ENCODE measurements around the gene BNC2.
A peak's percentile ranks its signal among the peaks of the same experiment; 100 is the strongest.

BNC2 gene

GRCh38 chr9:16413509-16414016, 456.9 kb downstream of the BNC2 start:
- DNase-seq (ENCODE audit: low spot score), result peak; percentile 23

GRCh38 chr9:16412740-16413139, 457.7 kb downstream of the BNC2 start:
- no peak for DNase-seq (ENCODE audit: low spot score)

DNA sequence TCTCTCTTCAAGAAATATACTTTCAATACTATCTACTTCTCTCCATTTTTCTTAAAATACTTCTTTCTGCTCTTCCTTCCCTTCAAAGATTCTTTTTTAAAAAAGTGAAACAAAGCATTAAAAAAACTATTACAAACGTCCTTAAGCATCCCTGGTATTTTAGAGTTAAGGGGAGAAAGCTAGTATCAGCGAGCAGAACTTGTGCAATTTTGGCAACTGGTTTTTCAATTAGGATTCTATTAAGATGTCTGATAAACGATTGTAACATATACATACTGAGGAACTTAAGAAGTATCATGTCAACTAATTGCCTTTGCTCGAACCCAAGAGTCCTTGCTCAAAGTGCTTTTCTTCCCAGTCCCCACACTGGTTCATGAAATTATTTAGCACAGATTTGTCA, 459.2 kb downstream of the BNC2 start:
- no peak for DNase-seq (ENCODE audit: low spot score)

DNA sequence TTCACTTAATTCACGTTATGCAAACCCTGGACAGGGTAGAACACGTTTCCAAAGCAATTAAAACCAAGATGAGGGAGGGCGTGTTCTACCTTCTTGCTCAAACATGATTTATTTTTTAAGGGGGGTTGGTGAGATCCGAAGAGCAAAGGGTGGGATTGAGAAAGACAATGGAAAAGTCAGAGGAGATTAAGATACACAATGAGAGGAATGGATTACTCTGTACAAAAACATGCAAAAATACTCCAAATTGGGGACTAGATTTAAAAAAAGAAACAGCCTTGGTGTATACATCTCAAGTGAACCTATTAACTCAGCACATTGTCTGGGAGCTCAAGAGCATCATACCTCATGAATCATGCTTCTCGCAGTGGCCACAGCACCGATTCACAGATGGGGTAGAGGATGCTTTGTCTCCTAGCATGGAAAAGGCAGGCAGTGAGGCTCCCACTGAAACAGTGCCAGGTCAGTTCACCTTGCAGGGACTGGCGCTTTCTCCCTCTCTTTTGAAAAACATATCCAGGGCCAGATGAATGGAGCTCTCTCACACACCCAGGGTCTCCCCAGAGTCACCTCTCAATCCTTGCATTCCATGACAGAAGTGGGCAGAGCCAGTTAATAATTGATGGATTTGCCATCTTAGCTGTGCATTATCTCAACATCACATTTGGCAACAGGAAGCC, 459.7 kb downstream of the BNC2 start:
- no peak for DNase-seq (ENCODE audit: low spot score)

- DNase-seq (ENCODE audit: low spot score), result no peak
Observed at GRCh38 chr9:16407617-16408016, 462.9 kb downstream of the BNC2 start.

DNA sequence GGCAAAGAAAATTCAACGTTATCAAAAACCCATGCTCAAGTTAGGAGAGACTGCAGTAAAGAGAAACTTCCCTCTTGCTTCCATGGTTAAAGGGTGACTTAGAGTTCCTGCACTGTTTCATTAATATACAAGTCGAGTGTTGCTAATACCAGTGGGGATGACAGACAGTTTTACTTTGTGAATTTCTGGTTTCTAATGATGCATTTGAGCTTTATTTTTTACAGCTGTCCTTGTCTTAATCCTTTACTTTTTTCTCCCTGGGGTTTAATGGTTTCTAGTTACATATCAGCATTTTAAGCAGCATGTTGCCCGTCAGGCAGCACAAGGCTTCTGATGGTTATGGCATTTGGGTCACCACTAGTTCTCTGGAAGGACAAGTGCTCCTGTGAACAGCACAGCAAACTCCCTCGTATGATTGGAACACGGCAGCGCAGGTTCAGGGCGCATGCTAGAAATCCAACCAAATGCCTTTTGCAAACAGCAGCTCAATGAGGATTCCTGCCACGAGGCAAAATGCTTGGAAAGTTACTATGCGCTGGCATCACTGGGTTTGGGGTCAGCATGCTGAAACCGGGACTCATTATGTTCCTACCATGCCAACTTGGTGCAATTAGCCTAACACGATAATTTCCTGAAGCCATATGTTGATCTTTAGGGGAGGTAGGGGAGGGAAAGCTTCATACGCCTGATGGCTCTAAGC, 463.8 kb downstream of the BNC2 start:
- DNase-seq (ENCODE audit: low spot score), result no peak

- DNase-seq (ENCODE audit: low spot score), result no peak
Observed at GRCh38 chr9:16405421-16405820, 465.0 kb downstream of the BNC2 start.

DNA sequence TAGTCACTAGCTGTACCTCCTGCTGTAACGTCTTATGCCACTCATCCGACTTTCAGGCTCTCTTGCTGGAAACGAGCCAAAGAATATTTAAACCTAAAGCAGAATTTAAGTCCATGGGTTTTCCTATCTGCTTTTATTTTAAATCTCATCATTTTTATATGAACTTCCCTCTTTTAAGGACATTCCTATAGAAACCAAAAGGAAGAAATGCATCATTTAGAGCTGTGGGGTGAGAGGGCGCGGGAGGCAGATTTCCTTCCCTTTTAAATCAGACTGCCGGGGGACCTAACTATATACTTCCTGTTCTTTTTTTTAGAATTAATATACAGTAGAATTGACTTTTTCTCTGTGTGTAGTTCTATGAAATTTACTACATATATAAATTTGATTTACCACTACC, 468.8 kb downstream of the BNC2 start:
- DNase-seq (ENCODE audit: low spot score), result no peak

DNA sequence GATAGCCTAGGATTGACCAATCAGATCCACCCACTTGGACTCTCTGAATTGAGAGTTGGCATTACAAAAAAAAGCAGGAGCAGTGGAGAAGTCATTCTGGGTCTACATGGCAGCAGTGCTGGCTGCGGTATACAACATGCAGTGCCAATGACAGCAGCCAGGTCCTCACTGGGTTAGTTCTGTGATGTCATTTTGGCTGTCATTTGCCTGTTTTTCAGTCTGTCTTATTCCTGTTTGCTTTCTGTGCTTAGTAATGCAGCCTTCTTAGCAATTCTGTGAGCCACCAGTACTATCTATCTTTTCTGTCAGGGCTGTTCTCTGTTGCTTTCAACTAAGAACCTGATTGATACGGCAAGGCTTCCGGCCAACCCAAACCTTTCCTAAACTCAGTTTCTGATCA, 471.8 kb downstream of the BNC2 start:
- no peak for DNase-seq (ENCODE audit: low spot score)

- no peak for DNase-seq (ENCODE audit: low spot score)
Observed at GRCh38 chr9:16396389-16396788, 474.1 kb downstream of the BNC2 start.

- DNase-seq (ENCODE audit: low spot score), result no peak
Observed at GRCh38 chr9:16391369-16391768, 479.1 kb downstream of the BNC2 start.

DNA sequence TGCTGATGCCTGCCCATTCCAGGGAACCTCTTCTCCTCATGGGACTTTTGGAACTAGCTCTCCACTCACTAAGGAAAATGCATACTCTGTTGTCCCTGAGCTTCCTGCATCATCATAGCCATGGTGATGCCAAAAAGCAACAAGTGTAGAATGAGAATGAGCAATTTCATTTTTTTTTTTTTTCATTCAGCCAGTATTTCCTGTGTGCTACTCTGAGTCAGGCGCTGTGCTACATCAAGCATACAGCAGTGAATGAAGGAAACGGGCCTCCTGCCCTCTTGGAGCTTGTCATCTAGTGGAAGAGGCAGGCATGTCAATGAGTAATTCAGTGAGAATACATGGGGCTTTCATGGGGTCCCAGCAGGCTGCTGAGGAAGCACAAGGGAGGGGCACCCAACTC, 483.1 kb downstream of the BNC2 start:
- DNase-seq (ENCODE audit: low spot score), result no peak

DNA sequence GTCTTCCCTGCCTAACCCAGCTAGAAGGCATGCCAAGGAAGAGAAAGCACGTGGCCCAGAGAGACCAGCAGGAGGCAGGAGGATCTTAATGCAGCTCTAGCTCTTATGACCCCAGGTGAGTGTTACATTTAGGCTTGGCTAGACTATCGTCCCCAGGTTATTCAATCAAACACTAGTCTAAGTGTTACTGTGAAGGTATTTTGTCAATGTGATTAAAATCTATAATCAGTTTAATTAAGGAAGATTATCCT, 483.7 kb downstream of the BNC2 start:
- DNase-seq (ENCODE audit: low spot score), result no peak

GRCh38 chr9:16386007-16386826, 484.3 kb downstream of the BNC2 start:
- DNase-seq (ENCODE audit: low spot score), result no peak

- DNase-seq (ENCODE audit: low spot score), result no peak
Observed at GRCh38 chr9:16385590-16385989, 484.9 kb downstream of the BNC2 start.

DNA sequence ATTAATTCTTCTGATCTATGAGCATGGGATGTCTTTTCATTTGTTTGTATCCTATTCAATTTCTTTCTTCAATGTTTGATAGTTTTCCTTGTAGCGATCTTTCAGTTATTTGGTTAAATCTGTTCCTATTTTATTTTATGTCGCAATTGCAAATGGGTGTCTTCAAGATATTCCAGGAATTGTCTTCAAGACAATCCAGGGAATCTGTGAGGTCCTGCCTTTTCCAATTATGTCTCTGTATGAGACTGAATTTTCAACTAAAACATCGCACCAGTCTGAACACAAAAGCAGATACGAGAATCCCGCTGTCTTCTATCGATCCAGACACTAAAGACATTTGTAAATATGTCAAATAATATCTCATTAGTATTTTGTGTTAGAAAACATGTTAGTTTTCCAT, 485.5 kb downstream of the BNC2 start:
- no peak for DNase-seq (ENCODE audit: low spot score)

DNA sequence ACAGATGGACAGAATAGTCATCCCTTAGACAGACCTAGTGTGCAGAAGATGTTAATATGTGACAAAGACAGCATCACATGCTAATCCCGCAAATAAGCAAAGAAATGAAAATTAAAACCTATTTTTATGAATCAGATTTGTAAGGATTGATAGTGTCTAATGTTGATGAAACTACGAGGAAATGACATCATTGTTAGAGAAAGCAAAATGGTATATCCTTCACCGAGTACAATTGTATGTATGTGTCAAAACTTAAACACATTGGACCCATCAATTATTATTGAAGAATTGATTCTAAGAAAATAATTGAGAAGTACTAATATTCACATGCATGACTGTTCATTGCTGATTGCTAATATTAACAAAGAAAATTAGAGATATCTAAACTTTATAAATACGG, 493.2 kb downstream of the BNC2 start:
- DNase-seq (ENCODE audit: low spot score), result no peak

DNA sequence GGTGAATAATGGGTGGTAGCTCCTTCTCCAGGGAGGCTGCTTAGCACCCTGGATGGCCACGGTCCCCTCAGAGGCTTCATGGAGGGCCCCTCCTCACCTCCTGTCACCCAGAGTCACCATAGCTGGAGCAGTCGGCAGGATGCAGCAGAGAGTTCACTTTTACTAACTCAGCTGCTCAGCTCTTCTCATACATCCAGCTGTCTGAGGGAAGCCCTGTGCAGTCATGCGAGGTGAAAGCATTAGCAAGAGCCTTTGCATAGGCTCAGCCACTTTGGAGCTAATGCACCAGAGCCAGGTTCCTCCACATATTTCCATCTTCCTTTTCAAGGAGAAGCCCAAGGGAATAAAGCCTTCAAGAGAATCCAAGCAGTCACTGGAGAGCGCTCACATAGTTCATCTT, 499.2 kb downstream of the BNC2 start:
- no peak for DNase-seq (ENCODE audit: low spot score)

GRCh38 chr9:16370647-16371046, 499.8 kb downstream of the BNC2 start:
- DNase-seq (ENCODE audit: low spot score), result no peak

- no peak for DNase-seq (ENCODE audit: low spot score)
Observed at GRCh38 chr9:16369427-16369826, 501.0 kb downstream of the BNC2 start.

DNA sequence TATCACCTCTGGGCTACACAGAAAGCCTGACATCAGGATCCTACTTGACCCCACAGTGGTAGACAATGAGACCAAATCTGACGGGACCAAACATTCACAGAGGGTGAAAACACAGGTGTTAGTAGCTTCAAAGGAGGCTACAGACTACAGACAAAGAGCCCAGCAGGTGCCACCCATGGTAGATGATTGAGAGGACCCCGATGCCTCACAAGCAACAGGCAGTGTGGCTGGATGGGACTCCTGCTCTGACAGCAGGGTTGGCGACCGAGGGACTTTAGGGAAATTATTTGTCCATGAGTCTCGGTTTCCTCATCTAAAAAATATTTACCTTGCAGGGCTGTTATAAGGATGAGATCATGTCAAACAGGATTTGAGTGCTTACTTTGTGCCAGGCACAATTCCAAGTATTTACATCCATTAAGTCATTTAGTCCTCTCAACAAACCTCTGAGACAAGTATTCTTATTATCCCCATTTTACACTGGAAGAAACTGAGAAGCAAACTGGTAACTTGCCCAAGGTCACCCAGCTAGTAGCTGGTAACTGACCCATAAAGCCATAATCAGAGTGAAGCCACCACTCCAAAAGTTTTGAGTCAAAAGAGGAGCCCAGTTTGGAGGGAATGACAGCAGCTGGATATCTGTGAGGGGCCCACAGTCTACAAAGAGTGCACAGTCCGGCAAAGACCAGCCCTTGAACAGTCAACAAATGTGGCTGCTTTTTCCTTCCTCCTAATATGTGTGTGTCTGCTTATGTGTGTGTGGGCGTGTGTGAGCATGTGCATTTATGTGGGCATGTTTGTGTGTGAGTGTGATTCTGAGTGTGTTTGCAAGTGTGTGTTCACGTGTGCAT, 502.0 kb downstream of the BNC2 start:
- DNase-seq (ENCODE audit: low spot score), result no peak

DNA sequence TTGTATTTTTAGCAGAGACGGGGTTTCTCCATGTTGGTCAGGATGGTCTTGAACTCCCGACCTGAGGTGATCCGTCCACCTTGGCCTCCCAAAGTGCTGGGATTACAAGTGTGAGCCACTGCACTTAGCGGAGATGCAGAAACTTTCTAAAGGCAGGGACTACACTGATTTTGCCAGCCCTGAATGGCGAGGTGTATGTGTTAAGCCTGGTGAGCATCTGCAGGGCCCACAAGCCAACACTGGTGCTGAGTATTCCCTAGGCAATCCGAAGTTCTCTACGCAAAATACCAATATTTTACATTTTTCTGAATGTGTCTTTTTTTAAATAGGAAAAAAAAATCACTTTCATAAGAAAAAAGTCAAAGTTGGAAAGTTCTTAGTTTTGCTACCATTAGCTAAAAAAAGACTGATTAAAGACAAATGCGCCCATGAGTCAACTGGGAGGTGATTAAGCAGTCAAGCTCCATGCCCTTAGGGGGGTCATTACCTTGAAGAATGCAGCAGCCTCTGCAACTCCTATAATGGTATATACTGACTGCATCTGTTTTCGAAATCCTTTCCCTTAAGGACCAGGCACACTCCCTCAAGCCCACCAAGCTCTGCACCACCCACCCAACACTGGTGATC, 502.8 kb downstream of the BNC2 start:
- no peak for DNase-seq (ENCODE audit: low spot score)
